Left renal cortex interstitium (tissue), 4 donors: Measurements from ENCODE around the gene PKD1L1. TPM values are rescaled to one million over a fixed set of nuclear protein-coding genes. Genes with fewer than 3 reads are reported as not detected.
"Not testable (repeated sequence)": the region's sequence is repeated elsewhere in the genome, so short reads cannot be mapped to it uniquely, and the experiment has no call there.

Experiments used
- DNase-seq, 4 donors: peaks; one replicate each; pipeline ENCODE4 v3.0.0-alpha.2; 2013; ENCODE audit warnings: low read depth in 4 of 4, low spot score in 2 of 4, missing footprints in 1 of 4
- polyA plus RNA-seq, 4 donors: library from polyadenylated mRNA; unstranded; fragments of 120-200 nt; gene quantifications; one replicate each; pipeline ENCODE4 v1.2.1, GENCODE V29; 2013; ENCODE audit not compliant: insufficient read length in 4 of 4

Gene PKD1L1
- polyA plus RNA-seq, 4 donors: 0.14 to 0.27 (median 0.21) TPM

DNA sequence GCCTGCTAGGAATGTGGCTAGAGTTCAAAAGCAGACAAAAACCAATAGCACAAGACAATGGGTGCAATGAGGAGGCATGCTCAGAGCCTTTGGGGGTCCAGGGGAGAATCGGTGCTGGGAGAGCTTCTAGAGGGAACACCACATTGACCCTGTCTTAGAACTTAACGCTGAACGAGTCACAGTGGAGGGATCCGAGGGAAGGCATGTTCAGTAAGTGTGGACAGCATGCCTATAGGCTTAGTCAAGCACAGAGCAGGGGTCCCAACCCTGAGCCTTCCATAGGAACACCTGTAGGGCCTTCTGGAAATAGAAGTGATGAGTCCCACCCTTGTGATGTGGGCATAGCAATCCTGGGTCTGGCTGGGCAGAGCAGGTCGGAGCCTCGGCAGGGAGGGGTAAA lies 148.7 kb downstream of the PKD1L1 start:
- no peak for DNase-seq

GRCh38 chr7:47796347-47796746 lies 151.9 kb downstream of the PKD1L1 start:
- no peak for DNase-seq

DNA sequence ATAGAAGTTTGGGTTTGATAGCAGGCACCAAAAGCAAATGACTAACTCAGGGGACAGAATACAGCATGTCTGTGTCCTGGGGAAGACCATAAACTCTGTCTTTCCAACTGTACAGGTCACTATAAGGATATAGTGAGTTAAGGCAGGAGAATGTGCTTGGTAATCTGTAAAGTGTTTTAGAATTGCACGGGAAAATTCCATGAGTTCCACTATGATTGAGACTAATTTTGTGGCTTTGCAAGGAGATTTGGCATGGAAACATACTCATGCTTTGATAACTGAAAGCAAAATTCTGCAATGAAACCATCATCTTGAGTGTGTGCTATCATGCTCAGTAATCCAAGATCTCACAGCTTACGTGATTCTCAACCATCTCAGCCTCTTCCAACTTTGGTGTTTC lies 152.6 kb downstream of the PKD1L1 start:
- no peak for DNase-seq

GRCh38 chr7:47795126-47795525 lies 153.1 kb downstream of the PKD1L1 start:
- DNase-seq: not testable (repeated sequence)

GRCh38 chr7:47794016-47794415 lies 154.2 kb downstream of the PKD1L1 start:
- no peak for DNase-seq

GRCh38 chr7:47793186-47793585 lies 155.1 kb downstream of the PKD1L1 start:
- DNase-seq: not testable (repeated sequence)

- no peak for DNase-seq
Measured at GRCh38 chr7:47792521-47793121, 155.6 kb downstream of the PKD1L1 start.

- DNase-seq: no peak
Measured at GRCh38 chr7:47791682-47792081, 156.6 kb downstream of the PKD1L1 start.

- DNase-seq: no peak
Measured at GRCh38 chr7:47788083-47788482, 160.2 kb downstream of the PKD1L1 start.

- no peak for DNase-seq
Measured at GRCh38 chr7:47787249-47788069, 160.8 kb downstream of the PKD1L1 start.

GRCh38 chr7:47786557-47787248 lies 161.6 kb downstream of the PKD1L1 start:
- DNase-seq: no peak

- DNase-seq: no peak
Measured at GRCh38 chr7:47785923-47786556, 162.2 kb downstream of the PKD1L1 start.

DNA sequence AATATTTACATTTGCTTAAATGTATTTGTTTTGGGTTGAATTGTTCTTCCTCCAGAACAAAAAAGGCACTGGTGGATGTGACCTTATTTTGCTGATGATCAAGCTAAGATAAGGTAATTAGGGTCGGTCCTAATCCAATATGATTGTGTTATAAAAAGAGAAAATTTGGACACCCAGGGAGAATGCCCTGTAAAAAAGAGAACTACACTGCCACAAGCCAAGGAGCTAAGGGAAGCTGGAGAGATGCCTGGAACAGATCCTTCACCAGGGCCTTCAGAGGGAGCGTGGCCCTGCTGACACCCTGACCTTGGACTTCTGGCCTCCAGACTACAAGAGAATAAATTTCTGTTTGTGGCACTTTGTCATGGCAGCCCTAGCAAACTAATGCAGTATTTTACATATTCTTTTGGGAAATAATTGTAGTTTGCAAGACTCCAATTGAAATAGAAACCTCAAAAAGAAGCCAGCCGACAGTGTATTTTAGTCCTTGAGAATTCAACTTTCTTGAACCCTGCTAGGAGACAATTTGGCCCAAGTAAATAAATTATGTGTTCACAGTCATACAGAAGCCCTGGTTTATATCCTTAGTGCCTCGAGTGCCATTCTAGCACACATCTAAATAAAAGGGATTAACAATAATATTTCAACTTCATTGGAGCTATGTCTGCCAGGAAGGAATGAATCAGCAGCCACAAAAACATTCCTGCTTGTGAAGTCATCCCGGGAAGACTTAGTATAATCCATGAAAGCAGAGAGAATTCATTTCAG lies 164.6 kb downstream of the PKD1L1 start:
- peak in 1 of 4 donors; percentile 32 for DNase-seq

- no peak for DNase-seq
Measured at GRCh38 chr7:47782792-47783191, 165.5 kb downstream of the PKD1L1 start.

DNA sequence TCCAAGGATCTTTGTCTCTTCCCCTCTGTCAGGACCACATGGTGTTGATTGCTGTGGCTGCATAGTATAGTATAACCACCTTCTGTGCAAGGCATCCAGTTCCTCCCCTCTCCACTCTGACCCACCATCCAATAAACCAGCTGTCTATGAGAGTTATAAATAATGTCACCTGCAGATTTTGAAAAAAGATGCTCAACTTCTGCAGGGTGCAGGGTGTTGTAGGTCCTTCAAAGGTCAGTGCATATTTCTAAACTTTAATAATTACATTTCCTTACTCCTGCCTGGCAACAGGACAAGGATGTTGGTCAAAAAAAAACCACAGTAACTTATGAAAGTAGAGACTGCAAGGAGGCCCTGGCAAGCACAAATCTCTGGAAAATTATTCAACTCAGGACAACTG lies 166.2 kb downstream of the PKD1L1 start:
- no peak for DNase-seq

- DNase-seq: no peak
Measured at GRCh38 chr7:47780555-47780954, 167.7 kb downstream of the PKD1L1 start.

- no peak for DNase-seq
Measured at GRCh38 chr7:47779341-47779771, 168.9 kb downstream of the PKD1L1 start.

- DNase-seq: no peak
Measured at GRCh38 chr7:47778153-47778661, 170.1 kb downstream of the PKD1L1 start.

DNA sequence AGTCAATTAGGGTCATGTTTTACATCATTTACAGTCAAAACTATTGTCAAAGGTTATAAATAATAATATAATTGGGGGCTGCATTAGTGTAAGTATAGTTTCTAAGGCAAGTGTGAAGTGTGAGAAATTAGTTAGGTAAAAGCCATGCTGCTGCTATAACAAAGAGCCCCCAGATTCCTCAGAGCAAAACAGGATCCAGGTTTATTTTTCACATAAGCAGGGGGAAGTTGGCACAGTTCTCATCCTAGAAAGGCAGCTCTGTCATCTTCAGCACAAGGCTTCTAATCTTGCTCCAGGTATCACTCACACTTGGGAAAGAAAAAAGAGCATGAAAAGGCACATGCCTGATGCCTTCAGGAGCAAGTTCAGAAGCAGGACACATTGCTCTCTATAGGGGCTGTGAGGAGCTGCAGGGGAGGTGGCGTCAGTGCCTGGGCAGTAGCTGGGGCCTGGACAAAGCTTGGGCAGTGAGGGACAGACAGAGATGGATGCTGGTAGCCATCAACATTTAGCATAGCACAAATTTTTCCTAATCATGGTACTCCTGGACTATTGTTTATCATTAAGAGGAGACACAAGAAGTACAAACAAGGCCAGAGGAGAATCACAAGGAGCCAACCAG lies 170.6 kb downstream of the PKD1L1 start:
- no peak for DNase-seq

- no peak for DNase-seq
Measured at GRCh38 chr7:47776335-47776734, 171.9 kb downstream of the PKD1L1 start.
